ENCODE data around the gene MFSD6. TPM values are rescaled to one million over a fixed set of nuclear protein-coding genes. Genes with fewer than 3 reads are reported as not detected.

MFSD6 gene
- total RNA-seq, 1 donor from 2014 or later, result 0.37 TPM

- Mint-ChIP-seq H3K36me3 (no peaks in the 10 kb centered on the region), H3K27me3 (ENCODE audit: insufficient read depth, low read depth) (peaks cover 2% of the 10 kb centered on the region), H3K4me1 (peaks cover 6% of the 10 kb centered on the region), H3K4me3 (no peak overlapping the region), H3K9me3 (no peaks in the 10 kb centered on the region), H3K27ac (no peak overlapping the region)
- Histone ChIP-seq H3K27ac (no peak overlapping the region), H3K4me3 (no peak overlapping the region), H3K79me2 (ENCODE audit: low read depth) (no peaks in the 10 kb centered on the region), H3K9ac (no peak overlapping the region), H4K20me1 (ENCODE audit: low read depth) (no peaks in the 10 kb centered on the region), H3K4me2 (no peak overlapping the region), H2AFZ (replicated peaks) (no peak overlapping the region), H3K27me3 (no peaks in the 10 kb centered on the region), H3K9me3 (ENCODE audit: low read depth) (no peaks in the 10 kb centered on the region), H3K36me3 (no peaks in the 10 kb centered on the region), H3F3A (ENCODE audit: low read depth) (no peaks in the 10 kb centered on the region), H3K4me1 (no peaks in the 10 kb centered on the region)
- no peak for DNase-seq (ENCODE audit: low spot score)
- TF ChIP-seq EZH2 (IDR thresholded peaks at IDR 0.05) (no peak), CTCF (IDR thresholded peaks at IDR 0.05) (no peak), EZH2phosphoT487 (IDR thresholded peaks at IDR 0.05) (no peak)
These were observed 118.1 kb downstream of the MFSD6 start for GRCh38 chr2:190526105-190526750.

- Mint-ChIP-seq H3K4me3 (no peak overlapping the region), H3K27ac (no peak overlapping the region), H3K9me3 (no peaks in the 10 kb centered on the region), H3K36me3 (no peaks in the 10 kb centered on the region), H3K27me3 (ENCODE audit: insufficient read depth, low read depth) (peaks cover 2% of the 10 kb centered on the region), H3K4me1 (peaks cover 2% of the 10 kb centered on the region)
- no peak for DNase-seq (ENCODE audit: low spot score)
- no peaks in the 10 kb centered on the region for H3K9me3 ChIP-seq (ENCODE audit: low read depth)
- H3K4me3 ChIP-seq, result no peak overlapping the region
- no peaks in the 10 kb centered on the region for H3K27me3 ChIP-seq
- no peak overlapping the region for H3K9ac ChIP-seq
- no peaks in the 10 kb centered on the region for H3K79me2 ChIP-seq (ENCODE audit: low read depth)
- H3K27ac ChIP-seq, result no peak overlapping the region
- no peak overlapping the region for H2AFZ ChIP-seq (replicated peaks)
- no peaks in the 10 kb centered on the region for H3K4me1 ChIP-seq
- no peak for TF ChIP-seq EZH2 (IDR thresholded peaks at IDR 0.05)
- no peak for TF ChIP-seq EZH2phosphoT487 (IDR thresholded peaks at IDR 0.05)
- no peak for TF ChIP-seq CTCF (IDR thresholded peaks at IDR 0.05)
- H3F3A ChIP-seq (ENCODE audit: low read depth), result peaks cover under 1% of the 10 kb centered on the region
- no peaks in the 10 kb centered on the region for H4K20me1 ChIP-seq (ENCODE audit: low read depth)
- H3K4me2 ChIP-seq, result no peak overlapping the region
- H3K36me3 ChIP-seq, result no peaks in the 10 kb centered on the region
These were observed 119.1 kb downstream of the MFSD6 start for GRCh38 chr2:190527214-190527613.

DNA sequence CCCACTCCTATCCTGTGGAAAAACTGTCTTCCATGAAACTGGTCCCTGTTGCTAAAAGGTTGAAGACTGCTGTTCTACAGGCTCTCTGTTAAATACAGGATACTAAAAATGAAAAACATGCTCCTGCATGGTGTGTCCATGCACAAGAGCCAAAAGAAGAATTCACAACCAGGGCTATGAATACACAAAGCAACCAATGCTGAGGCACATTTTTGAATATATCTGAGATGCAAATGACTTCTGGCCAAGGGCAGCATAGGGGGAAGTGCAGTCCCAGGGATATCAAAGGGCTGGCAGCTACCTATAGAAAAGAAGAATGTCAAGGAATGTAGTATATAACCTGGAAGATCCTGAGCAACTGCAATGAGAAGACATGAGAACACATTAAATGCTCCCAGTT, 119.8 kb downstream of the MFSD6 start:
- Histone ChIP-seq H4K20me1 (ENCODE audit: low read depth) (no peaks in the 10 kb centered on the region), H3K4me2 (no peak overlapping the region), H3K9ac (no peak overlapping the region), H3K9me3 (ENCODE audit: low read depth) (no peaks in the 10 kb centered on the region), H3K36me3 (no peaks in the 10 kb centered on the region), H3K27me3 (no peaks in the 10 kb centered on the region), H3K4me3 (no peak overlapping the region), H2AFZ (replicated peaks) (no peak overlapping the region), H3K27ac (no peak overlapping the region), H3K79me2 (ENCODE audit: low read depth) (no peaks in the 10 kb centered on the region), H3K4me1 (no peaks in the 10 kb centered on the region), H3F3A (ENCODE audit: low read depth) (peaks cover 7% of the 10 kb centered on the region)
- H3K4me1 Mint-ChIP-seq, result peaks cover 2% of the 10 kb centered on the region
- TF ChIP-seq EZH2phosphoT487 (IDR thresholded peaks at IDR 0.05) (no peak), EZH2 (IDR thresholded peaks at IDR 0.05) (no peak), CTCF (IDR thresholded peaks at IDR 0.05) (no peak)
- peaks cover 2% of the 10 kb centered on the region for H3K27me3 Mint-ChIP-seq (ENCODE audit: insufficient read depth, low read depth)
- DNase-seq (ENCODE audit: low spot score), result no peak
- no peaks in the 10 kb centered on the region for H3K36me3 Mint-ChIP-seq
- H3K9me3 Mint-ChIP-seq, result no peaks in the 10 kb centered on the region
- H3K27ac Mint-ChIP-seq, result no peak overlapping the region
- no peak overlapping the region for H3K4me3 Mint-ChIP-seq
